PC-9 (cell line): ENCODE results near the gene ZNF358. TPM values are rescaled to one million over a fixed set of nuclear protein-coding genes. Genes with fewer than 3 reads are reported as not detected.

Experiments used
- BruUV-seq: library from RNA; stranded (reverse); fragments of 400-500 nt; replicated peaks from 2 replicates; lab custom pipeline; 2021; lab: Mats Ljungman, UMichigan
- CTCF ChIA-PET: fragments of 300-600 bp; sonication (Branson Sonifier 250); formaldehyde crosslinking; loops from one replicate; lab custom pipeline; 2022; ENCODE audit warnings: antibody characterized with exemption; lab: Charles Lee
- POLR2A ChIA-PET: fragments of 300-600 bp; sonication (Branson Sonifier 250); formaldehyde crosslinking; loops from one replicate; lab custom pipeline; 2022; ENCODE audit warnings: antibody characterized with exemption; ENCODE audit not compliant: unreplicated experiment; lab: Charles Lee
- DNase-seq, 2 experiments: peaks; one replicate each; pipeline versions ENCODE4 v3.0.0 to v3.0.0-alpha.2; 2015 to 2022; ENCODE audit warnings: mixed read lengths in 1 of 2
- H2AFZ ChIP-seq: fragments of 200-600 bp; sonication (generic); 2 replicates; pipeline ENCODE4 v1.8.1; 2017; ENCODE audit warnings: antibody characterized with exemption
- H3F3A ChIP-seq: fragments of 200-600 bp; sonication (generic); 2 replicates; pipeline ENCODE4 v1.8.1; 2017; ENCODE audit warnings: antibody characterized with exemption, mild to moderate bottlenecking, low read depth; ENCODE audit not compliant: insufficient read depth
- H3K27ac ChIP-seq: fragments of 200-600 bp; sonication (generic); 2 replicates; pipeline ENCODE4 v1.6.1; 2016; ENCODE audit warnings: mixed run types
- H3K27me3 ChIP-seq: fragments of 200-600 bp; sonication (generic); 2 replicates; pipeline ENCODE4 v1.6.1; 2016; ENCODE audit warnings: low read depth, mixed run types; ENCODE audit not compliant: insufficient read depth
- H3K36me3 ChIP-seq: fragments of 200-600 bp; sonication (generic); 2 replicates; pipeline ENCODE4 v1.6.1; 2016; ENCODE audit warnings: low read depth, mixed run types
- H3K4me1 ChIP-seq: fragments of 200-600 bp; sonication (generic); replicated peaks from 2 replicates; pipeline ENCODE4 v1.6.1; 2016; ENCODE audit warnings: mixed run types; ENCODE audit not compliant: insufficient read depth
- H3K4me2 ChIP-seq: fragments of 200-600 bp; sonication (generic); 2 replicates; pipeline ENCODE4 v1.6.1; 2017; ENCODE audit warnings: mixed run types
- H3K4me3 ChIP-seq: fragments of 200-600 bp; sonication (generic); 2 replicates; pipeline ENCODE4 v1.6.1; 2016; ENCODE audit warnings: mixed run types
- H3K79me2 ChIP-seq: fragments of 200-600 bp; sonication (generic); 2 replicates; pipeline ENCODE4 v1.6.1; 2017; ENCODE audit warnings: low read depth, mixed run types
- H3K9me2 ChIP-seq: fragments of 200-600 bp; sonication (generic); 2 replicates; pipeline ENCODE4 v1.8.1; 2017; ENCODE audit warnings: mild to moderate bottlenecking; ENCODE audit not compliant: insufficient read depth
- H3K9me3 ChIP-seq: fragments of 200-600 bp; sonication (generic); 2 replicates; pipeline ENCODE4 v1.8.1; 2016; ENCODE audit warnings: low read depth; ENCODE audit not compliant: insufficient read depth
- H4K20me1 ChIP-seq: fragments of 200-600 bp; sonication (generic); 2 replicates; pipeline ENCODE4 v1.8.1; 2017; ENCODE audit not compliant: insufficient read depth
- CTCF ChIP-seq: fragments of 200-600 bp; sonication (generic); conservative IDR thresholded peaks from 2 replicates; pipeline ENCODE4 v1.6.1; 2017; ENCODE audit warnings: mixed run types, antibody characterized with exemption, mild to moderate bottlenecking, moderate library complexity
- EZH2 ChIP-seq: fragments of 200-600 bp; sonication (generic); IDR thresholded peaks from 2 replicates; pipeline ENCODE4 v1.8.0; 2017; ENCODE audit warnings: antibody characterized with exemption, low read depth
- intact Hi-C: fragments of 100-400 bp; cut with micrococcal nuclease; formaldehyde crosslinking; loops from one replicate; pipeline ENCODE4 v1.10.0; 2022; ENCODE audit not compliant: unreplicated experiment
- total RNA-seq: library from RNA; stranded (reverse); gene quantifications from 2 replicates; pipeline ENCODE4 v1.2.3, GENCODE V29; 2021

The ZNF358 gene
- total RNA-seq, 1 experiment from 2014 or later, result 60.7 TPM

- H3F3A ChIP-seq, result peaks cover 7% of the 10 kb centered on the region; the same call in 1 of the 2 replicates
- no peaks in the 10 kb centered on the region for H4K20me1 ChIP-seq
- no peak overlapping the region for H3K4me2 ChIP-seq
- BruUV-seq, result no TSS peak
- no peaks in the 10 kb centered on the region for H3K79me2 ChIP-seq
- no peak overlapping the region for H3K4me3 ChIP-seq
- no peaks in the 10 kb centered on the region for H3K9me2 ChIP-seq
- TF ChIP-seq CTCF, result no peak
- no peak for TF ChIP-seq EZH2
- H3K27ac ChIP-seq, result no peak overlapping the region
- DNase-seq, result no peak
- ChIA-PET CTCF (no interaction called here), POLR2A (interaction anchor here (0.7 kb wide), 1 partner anchor 24 kb away, joined by 11 read pairs; no protein-coding TSS in a partner anchor)
- H3K4me1 ChIP-seq, result no peaks in the 10 kb centered on the region
- H3K27me3 ChIP-seq, result no peaks in the 10 kb centered on the region
- H3K36me3 ChIP-seq, result peaks cover 10% of the 10 kb centered on the region; the same call in 1 of the 2 replicates
- no peak overlapping the region for H2AFZ ChIP-seq
- no peaks in the 10 kb centered on the region for H3K9me3 ChIP-seq
- intact Hi-C loops, result no loop called here
These were observed 25.0 kb downstream of the ZNF358 start for GRCh38 chr19:7540761-7541474.

DNA sequence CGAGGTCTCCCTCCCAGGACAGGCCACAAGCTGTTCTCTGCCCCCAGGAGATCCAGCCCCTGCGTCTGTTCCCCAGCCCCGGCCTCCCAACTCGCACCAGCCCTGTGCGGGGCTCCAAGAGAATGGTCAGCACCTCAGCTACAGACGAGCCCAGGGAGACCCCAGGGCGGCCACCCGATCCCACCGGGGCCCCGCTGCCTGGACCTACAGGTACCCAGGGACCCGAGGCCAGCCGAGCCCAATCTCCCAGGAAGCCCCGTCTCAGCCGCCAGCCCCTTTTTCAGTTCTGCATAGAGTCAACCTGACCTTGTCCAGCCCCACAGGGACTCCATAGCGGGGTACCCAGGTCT lies 25.5 kb downstream of the ZNF358 start:
- CTCF ChIA-PET, result no interaction called here
- H3K27ac ChIP-seq, result no peak overlapping the region
- H3K36me3 ChIP-seq, result peaks cover 10% of the 10 kb centered on the region; the same call in 1 of the 2 replicates
- no peak overlapping the region for H2AFZ ChIP-seq
- H3K9me3 ChIP-seq, result no peaks in the 10 kb centered on the region
- H3K9me2 ChIP-seq, result no peaks in the 10 kb centered on the region
- no peak overlapping the region for H3K4me3 ChIP-seq
- intact Hi-C loops, result no loop called here
- H3K27me3 ChIP-seq, result no peaks in the 10 kb centered on the region
- H3F3A ChIP-seq, result peaks cover 7% of the 10 kb centered on the region; the same call in 1 of the 2 replicates
- POLR2A ChIA-PET, result interaction anchor here (0.7 kb wide), 1 partner anchor 24 kb away, joined by 11 read pairs; no protein-coding TSS in a partner anchor
- no peaks in the 10 kb centered on the region for H4K20me1 ChIP-seq
- no peak for DNase-seq
- BruUV-seq, result no TSS peak
- no peaks in the 10 kb centered on the region for H3K79me2 ChIP-seq
- no peak for TF ChIP-seq EZH2
- no peak for TF ChIP-seq CTCF
- H3K4me2 ChIP-seq, result no peak overlapping the region
- no peaks in the 10 kb centered on the region for H3K4me1 ChIP-seq

- Histone ChIP-seq H2AFZ (no peak overlapping the region), H3K4me2 (no peak overlapping the region), H3K79me2 (no peaks in the 10 kb centered on the region), H3K9me3 (no peaks in the 10 kb centered on the region), H3K4me3 (no peak overlapping the region), H3K36me3 (peaks cover 10% of the 10 kb centered on the region; the same call in 1 of the 2 replicates), H4K20me1 (no peaks in the 10 kb centered on the region), H3K27ac (no peak overlapping the region), H3K9me2 (no peaks in the 10 kb centered on the region), H3F3A (peaks cover 8% of the 10 kb centered on the region; the same call in 1 of the 2 replicates), H3K27me3 (no peaks in the 10 kb centered on the region), H3K4me1 (no peaks in the 10 kb centered on the region)
- ChIA-PET CTCF (no interaction called here), POLR2A (no interaction called here)
- no peak for TF ChIP-seq EZH2
- no peak for TF ChIP-seq CTCF
- DNase-seq, result no peak
- intact Hi-C loops, result no loop called here
- no TSS peak for BruUV-seq
These were observed 26.0 kb downstream of the ZNF358 start for GRCh38 chr19:7541828-7542443.
